K562 (cell line): ENCODE measurements around the gene VAPB. TPM values are rescaled to one million over a fixed set of nuclear protein-coding genes. Genes with fewer than 3 reads are reported as not detected.

Source experiments
- ATAC-seq: fragments of 200-7000 bp; cut with Tn5 transposase; 3 replicates; pipeline ENCODE4 v1.9.1; 2020; ENCODE audit warnings: moderate library complexity
- BruUV-seq: library from RNA; stranded (reverse); fragments of 400-500 nt; replicated peaks from 2 replicates; lab custom pipeline; 2021; lab: Mats Ljungman, UMichigan
- CTCF ChIA-PET: fragments of 300-600 bp; formaldehyde crosslinking; extraction: SDS; loops from one replicate; lab custom pipeline; 2021; ENCODE audit warnings: low intra/inter-chr PET ratio; lab: Yijun Ruan, JAX
- POLR2A ChIA-PET: fragments of 300-600, 350-650 bp; sonication (Branson Sonifier 250); formaldehyde crosslinking; extraction: SDS; loops from one replicate; lab custom pipeline; 2021; ENCODE audit warnings: antibody characterized with exemption, inconsistent platforms; lab: Yijun Ruan, JAX
- DNase-seq, 4 experiments: peaks; one replicate each; pipeline versions ENCODE4 v3.0.0 to v3.0.0-alpha.2; 2011 to 2018; ENCODE audit warnings: low spot score in 3 of 4, mixed read lengths in 3 of 4; ENCODE audit errors: extremely low read depth in 1 of 4
- FAIRE-seq: peaks from 2 replicates; lab custom pipeline; 2011; peaks lifted over from hg19 to GRCh38; lab: Jason Lieb, UNC
- H2AFZ ChIP-seq: 2 replicates; pipeline ENCODE4 v1.6.0; 2011; ENCODE audit warnings: low read depth, low read length, control low read depth, inconsistent platforms
- H3K27ac ChIP-seq: fragments of 200-600 bp; 3 replicates; pipeline ENCODE4 v1.8.0; 2011; ENCODE audit warnings: low read depth, mild to moderate bottlenecking, control low read depth, inconsistent platforms, low read length, moderate library complexity, mixed read lengths; ENCODE audit errors: extremely low read depth
- H3K27me3 ChIP-seq, 2 experiments: fragments of 300-600 bp in 1 of 2; 2 replicates in 1 of 2; 3 replicates in 1 of 2; pipeline versions ENCODE4 v1.6.0 to v1.8.0; 2011; ENCODE audit warnings: inconsistent platforms in 2 of 2, low read length in 2 of 2, mild to moderate bottlenecking in 1 of 2, mixed read lengths in 1 of 2, moderate library complexity in 1 of 2; ENCODE audit not compliant: control insufficient read depth in 2 of 2, insufficient read depth in 2 of 2
- H3K36me3 ChIP-seq: fragments of 300-600 bp; 3 replicates; pipeline ENCODE4 v1.8.0; 2011; ENCODE audit warnings: mild to moderate bottlenecking, low read length, inconsistent platforms; ENCODE audit not compliant: control insufficient read depth, insufficient read depth
- H3K4me1 ChIP-seq, 2 experiments: fragments of 200-600 bp in 1 of 2; replicated peaks in 1 of 2; 2 replicates in 1 of 2; 3 replicates in 1 of 2; pipeline versions ENCODE4 v1.5.1 to v1.8.0; 2011; ENCODE audit warnings: inconsistent platforms in 2 of 2, low read length in 2 of 2, mild to moderate bottlenecking in 1 of 2, mixed read lengths in 1 of 2, moderate library complexity in 1 of 2; ENCODE audit not compliant: control insufficient read depth in 2 of 2, insufficient read depth in 2 of 2
- H3K4me2 ChIP-seq: 2 replicates; pipeline ENCODE4 v1.6.1; 2011; ENCODE audit warnings: low read length, control low read depth, inconsistent platforms, mixed read lengths; ENCODE audit not compliant: insufficient read depth
- H3K4me3 ChIP-seq: fragments of 200-600 bp; sonication (generic), shearing (Covaris generic); 2 replicates; pipeline ENCODE4 v1.5.1; 2016; ENCODE audit warnings: control low read depth, inconsistent platforms
- H3K79me2 ChIP-seq: fragments of 200-600 bp; 3 replicates; pipeline ENCODE4 v1.8.0; 2011; ENCODE audit warnings: low read length, inconsistent platforms; ENCODE audit not compliant: control insufficient read depth, insufficient read depth
- H3K9ac ChIP-seq, 2 experiments: 2 replicates each; pipeline versions ENCODE4 v1.6.0 to v1.6.1; 2011; ENCODE audit warnings: low read depth in 2 of 2, low read length in 2 of 2, control low read depth in 1 of 2, inconsistent platforms in 1 of 2, mild to moderate bottlenecking in 1 of 2, mixed read lengths in 1 of 2; ENCODE audit not compliant: insufficient read depth in 1 of 2
- H3K9me1 ChIP-seq: one replicate; pipeline ENCODE4 v1.6.0; 2011; ENCODE audit warnings: inconsistent platforms, mild to moderate bottlenecking, low read length, moderate library complexity; ENCODE audit not compliant: control insufficient read depth, insufficient read depth
- H3K9me3 ChIP-seq: replicated peaks from 2 replicates; pipeline ENCODE4 v1.5.1; 2011; ENCODE audit warnings: low read depth, low read length, inconsistent platforms; ENCODE audit not compliant: control insufficient read depth, insufficient read depth
- H4K20me1 ChIP-seq: replicated peaks from 2 replicates; pipeline ENCODE4 v1.6.1; 2011; ENCODE audit warnings: low read length, inconsistent platforms, mixed read lengths; ENCODE audit not compliant: control insufficient read depth, insufficient read depth
- DEAF1 ChIP-seq: fragments of 450-650 bp; formaldehyde crosslinking; IDR thresholded peaks from 2 replicates; pipeline ENCODE4 v1.4.0; 2020; ENCODE audit warnings: mild to moderate bottlenecking, moderate library complexity
- KHSRP ChIP-seq: fragments of 450-650 bp; IDR thresholded peaks from 2 replicates; pipeline ENCODE4 v1.6.1; 2017
- MAFK ChIP-seq: IDR thresholded peaks from 2 replicates; pipeline ENCODE4 v1.6.1; 2011; ENCODE audit warnings: low read length, improper control_type of control experiment
- POLR3G ChIP-seq: IDR thresholded peaks from 2 replicates; pipeline ENCODE4 v1.6.1; 2011; ENCODE audit not compliant: insufficient read length, insufficient replicate concordance; ENCODE audit errors: extremely low read depth
- SREBF2 ChIP-seq: sonication (generic); formaldehyde crosslinking; IDR thresholded peaks from 2 replicates; pipeline ENCODE4 v1.4.0; 2020; ENCODE audit warnings: mild to moderate bottlenecking, missing genetic modification reagents
- STAT5B ChIP-seq: fragments of 250-450 bp; sonication (Bioruptor Pico); IDR thresholded peaks from 2 replicates; pipeline ENCODE4 v1.8.0; 2021; ENCODE audit warnings: mild to moderate bottlenecking, inconsistent platforms
- ZC3H11A ChIP-seq: IDR thresholded peaks from 2 replicates; pipeline ENCODE4 v1.6.1; 2012; ENCODE audit warnings: low read depth, low read length, improper control_type of control experiment
- ZNF274 ChIP-seq: IDR thresholded peaks from 2 replicates; pipeline ENCODE4 v1.6.1; 2011; ENCODE audit warnings: low read depth, mild to moderate bottlenecking, low read length, moderate library complexity, borderline replicate concordance
- ZNF318 ChIP-seq, 2 experiments: fragments of 450-650 bp; IDR thresholded peaks; 2 replicates each; pipeline ENCODE4 v1.6.1; 2016; ENCODE audit warnings: mild to moderate bottlenecking in 2 of 2, borderline replicate concordance in 1 of 2, low read depth in 1 of 2, moderate library complexity in 1 of 2
- WGBS: fragments of 100-300 bp; shearing (Covaris generic); methylation state at CpG from one replicate; pipeline ENCODE4 v1.1.6; 2016; ENCODE audit warnings: low coverage, mixed read lengths; ENCODE audit not compliant: insufficient coverage; ENCODE audit errors: missing lambda C conversion rate; 5-methylcytosine and 5-hydroxymethylcytosine counted together
- in situ Hi-C: fragments of 300-500 bp; cut with MboI; formaldehyde crosslinking; loops from 4 replicates; pipeline ENCODE4 v1.15.0; 2018; ENCODE audit warnings: inconsistent platforms, mixed read lengths
- intact Hi-C: fragments of 100-400 bp; cut with micrococcal nuclease; formaldehyde crosslinking; loops from 2 replicates; pipeline ENCODE4 v1.14.2; 2022
- polyA plus RNA-seq, 8 experiments: library from polyadenylated mRNA; depleted of rRNA in 4 of 8; stranded (reverse) in 5 of 8; unstranded in 3 of 8; fragments of >200 nt; fragmentation: Nextera tagmentation in 2 of 8; fragmentation: Illumina TruSeq in 1 of 8; extraction: Ambion mirVana in 2 of 8; extraction: Trizol in 1 of 8; gene quantifications; 2 replicates each; pipeline versions ENCODE4 v1.2.1 to v1.2.3, GENCODE V29; 2011 to 2014; ENCODE audit warnings: inconsistent platforms in 1 of 8, missing spikeins in 1 of 8
- total RNA-seq, 7 experiments: library from RNA; depleted of rRNA in 6 of 7; stranded (reverse); fragments of >200 nt in 6 of 7; fragmentation: Illumina TruSeq in 2 of 7; extraction: Trizol in 2 of 7; gene quantifications; 2 replicates each; pipeline versions ENCODE4 v1.2.1 to v1.2.3, GENCODE V29; 2011 to 2021; ENCODE audit warnings: low replicate concordance in 1 of 7

The VAPB gene
- total and polyA plus RNA-seq, 9 of the 15 experiments (the other 6 are each of a cell fraction or from before 2014, with no cell fraction given): 3.4 to 51.0 (median 27.9) TPM

GRCh38 chr20:58449681-58450221 is 60.7 kb downstream of the VAPB start:
- CTCF ChIA-PET: interaction anchor here (4.7 kb wide), 1 partner anchor 212 kb away, joined by 63 read pairs; no protein-coding TSS in a partner anchor
- in situ Hi-C loops: no loop called here
- Histone ChIP-seq H3K36me3 (peaks cover 52% of the 10 kb centered on the region), H4K20me1 (no peaks in the 10 kb centered on the region), H3K9ac (no peak overlapping the region), H3K27me3 (no peaks in the 10 kb centered on the region), H3K4me1 (no peaks in the 10 kb centered on the region), H2AFZ (no peak overlapping the region), H3K9me3 (no peaks in the 10 kb centered on the region), H3K27ac (no peak overlapping the region), H3K9me1 (no peaks in the 10 kb centered on the region), H3K4me2 (no peak overlapping the region), H3K4me3 (no peak overlapping the region)
- BruUV-seq: no TSS peak
- 87% methylated on average over 10 of the region's 10 CpGs for WGBS
- no peak for DNase-seq
- intact Hi-C loops: no loop called here
- POLR2A ChIA-PET: interaction anchor here (0.7 kb wide), 1 partner anchor 21 kb away, joined by 3 read pairs; no protein-coding TSS in a partner anchor
- no peak for TF ChIP-seq DEAF1 (CRISPR knock-in tag)
- no peak for TF ChIP-seq MAFK
- TF ChIP-seq POLR3G: no peak
- TF ChIP-seq STAT5B: no peak
- no peak for TF ChIP-seq SREBF2 (CRISPR knock-in tag)
- TF ChIP-seq ZNF318 (IDR thresholded peaks at IDR 0.05; ENCODE audit: borderline replicate concordance in 1 of 2, low read depth in 1 of 2): no peak
- TF ChIP-seq KHSRP: no peak
- TF ChIP-seq ZC3H11A: no peak
- TF ChIP-seq ZNF274: no peak
- TF ChIP-seq, all 486 proteins: peak for 0
- ATAC-seq: no peak
- H3K79me2 ChIP-seq: no peaks in the 10 kb centered on the region
- FAIRE-seq: no peak
